Measurements from ENCODE around the gene STRAP.

STRAP gene

GRCh38 chr12:15919418-15919817, 37.2 kb downstream of the STRAP start:
- no peaks in the 10 kb centered on the region for H3K36me3 ChIP-seq (ENCODE audit: insufficient read depth, low read length)
- H3K9ac ChIP-seq (ENCODE audit: insufficient read length) = no peak overlapping the region
- no peaks in the 10 kb centered on the region for H3K9me3 ChIP-seq (ENCODE audit: low read depth, low read length)
- no peak overlapping the region for H3K4me3 ChIP-seq
- TF ChIP-seq EZH2 (IDR thresholded peaks at IDR 0.05) (no peak), POLR2AphosphoS5 (IDR thresholded peaks at IDR 0.05; ENCODE audit: borderline replicate concordance, low read depth, low read length) (no peak), FOXP2 (optimal IDR thresholded peaks at IDR 0.05; ENCODE audit: control extremely low read depth, extremely low read length, insufficient read depth) (no peak)
- H3K27ac ChIP-seq = no peak overlapping the region
- DNase-seq (ENCODE audit: low read depth, low spot score) = no peak

GRCh38 chr12:15924956-15925355, 42.8 kb downstream of the STRAP start:
- no peak overlapping the region for H3K9ac ChIP-seq (ENCODE audit: insufficient read length)
- H3K9me3 ChIP-seq (ENCODE audit: low read depth, low read length) = no peaks in the 10 kb centered on the region
- no peaks in the 10 kb centered on the region for H3K36me3 ChIP-seq (ENCODE audit: insufficient read depth, low read length)
- no peak overlapping the region for H3K27ac ChIP-seq
- TF ChIP-seq EZH2 (IDR thresholded peaks at IDR 0.05) = no peak
- TF ChIP-seq FOXP2 (optimal IDR thresholded peaks at IDR 0.05; ENCODE audit: control extremely low read depth, extremely low read length, insufficient read depth) = no peak
- no peak for TF ChIP-seq POLR2AphosphoS5 (IDR thresholded peaks at IDR 0.05; ENCODE audit: borderline replicate concordance, low read depth, low read length)
- DNase-seq (ENCODE audit: low read depth, low spot score) = no peak
- no peak overlapping the region for H3K4me3 ChIP-seq

- no peak for DNase-seq (ENCODE audit: low read depth, low spot score)
- Histone ChIP-seq H3K27ac (no peak overlapping the region), H3K9ac (ENCODE audit: insufficient read length) (no peak overlapping the region), H3K4me3 (no peak overlapping the region), H3K36me3 (ENCODE audit: insufficient read depth, low read length) (no peaks in the 10 kb centered on the region), H3K9me3 (ENCODE audit: low read depth, low read length) (no peaks in the 10 kb centered on the region)
- TF ChIP-seq FOXP2 (optimal IDR thresholded peaks at IDR 0.05; ENCODE audit: control extremely low read depth, extremely low read length, insufficient read depth) (no peak), POLR2AphosphoS5 (IDR thresholded peaks at IDR 0.05; ENCODE audit: borderline replicate concordance, low read depth, low read length) (no peak), EZH2 (IDR thresholded peaks at IDR 0.05) (no peak)
Measured at GRCh38 chr12:15928346-15928745, 46.2 kb downstream of the STRAP start.

- Histone ChIP-seq H3K27ac (no peak overlapping the region), H3K36me3 (ENCODE audit: insufficient read depth, low read length) (no peaks in the 10 kb centered on the region), H3K9ac (ENCODE audit: insufficient read length) (no peak overlapping the region), H3K9me3 (ENCODE audit: low read depth, low read length) (no peaks in the 10 kb centered on the region), H3K4me3 (no peak overlapping the region)
- DNase-seq (ENCODE audit: low read depth, low spot score) = no peak
- no peak for TF ChIP-seq FOXP2 (optimal IDR thresholded peaks at IDR 0.05; ENCODE audit: control extremely low read depth, extremely low read length, insufficient read depth)
- no peak for TF ChIP-seq EZH2 (IDR thresholded peaks at IDR 0.05)
- no peak for TF ChIP-seq POLR2AphosphoS5 (IDR thresholded peaks at IDR 0.05; ENCODE audit: borderline replicate concordance, low read depth, low read length)
Measured at GRCh38 chr12:15928870-15929571, 46.8 kb downstream of the STRAP start.

- no peak for TF ChIP-seq FOXP2 (optimal IDR thresholded peaks at IDR 0.05; ENCODE audit: control extremely low read depth, extremely low read length, insufficient read depth)
- no peak for TF ChIP-seq EZH2 (IDR thresholded peaks at IDR 0.05)
- TF ChIP-seq POLR2AphosphoS5 (IDR thresholded peaks at IDR 0.05; ENCODE audit: borderline replicate concordance, low read depth, low read length) = no peak
- DNase-seq (ENCODE audit: low read depth, low spot score) = no peak
- Histone ChIP-seq H3K27ac (no peak overlapping the region), H3K9me3 (ENCODE audit: low read depth, low read length) (no peaks in the 10 kb centered on the region), H3K36me3 (ENCODE audit: insufficient read depth, low read length) (no peaks in the 10 kb centered on the region), H3K9ac (ENCODE audit: insufficient read length) (no peak overlapping the region), H3K4me3 (no peak overlapping the region)
Measured at GRCh38 chr12:15931590-15932053, 49.4 kb downstream of the STRAP start.

- Histone ChIP-seq H3K4me3 (no peak overlapping the region), H3K36me3 (ENCODE audit: insufficient read depth, low read length) (no peaks in the 10 kb centered on the region), H3K9ac (ENCODE audit: insufficient read length) (no peak overlapping the region), H3K27ac (no peak overlapping the region), H3K9me3 (ENCODE audit: low read depth, low read length) (no peaks in the 10 kb centered on the region)
- no peak for TF ChIP-seq POLR2AphosphoS5 (IDR thresholded peaks at IDR 0.05; ENCODE audit: borderline replicate concordance, low read depth, low read length)
- no peak for TF ChIP-seq EZH2 (IDR thresholded peaks at IDR 0.05)
- TF ChIP-seq FOXP2 (optimal IDR thresholded peaks at IDR 0.05; ENCODE audit: control extremely low read depth, extremely low read length, insufficient read depth) = no peak
- DNase-seq (ENCODE audit: low read depth, low spot score) = no peak
Measured at GRCh38 chr12:15932327-15932726, 50.1 kb downstream of the STRAP start.

- H3K27ac ChIP-seq = no peak overlapping the region
- no peaks in the 10 kb centered on the region for H3K9me3 ChIP-seq (ENCODE audit: low read depth, low read length)
- TF ChIP-seq FOXP2 (optimal IDR thresholded peaks at IDR 0.05; ENCODE audit: control extremely low read depth, extremely low read length, insufficient read depth) (no peak), EZH2 (IDR thresholded peaks at IDR 0.05) (no peak), POLR2AphosphoS5 (IDR thresholded peaks at IDR 0.05; ENCODE audit: borderline replicate concordance, low read depth, low read length) (no peak)
- H3K9ac ChIP-seq (ENCODE audit: insufficient read length) = no peak overlapping the region
- no peak for DNase-seq (ENCODE audit: low read depth, low spot score)
- no peaks in the 10 kb centered on the region for H3K36me3 ChIP-seq (ENCODE audit: insufficient read depth, low read length)
- H3K4me3 ChIP-seq = no peak overlapping the region
Measured at GRCh38 chr12:15932971-15933370, 50.8 kb downstream of the STRAP start.

- no peak for DNase-seq (ENCODE audit: low read depth, low spot score)
- no peak for TF ChIP-seq EZH2 (IDR thresholded peaks at IDR 0.05)
- no peak for TF ChIP-seq FOXP2 (optimal IDR thresholded peaks at IDR 0.05; ENCODE audit: control extremely low read depth, extremely low read length, insufficient read depth)
- TF ChIP-seq POLR2AphosphoS5 (IDR thresholded peaks at IDR 0.05; ENCODE audit: borderline replicate concordance, low read depth, low read length) = no peak
- H3K9ac ChIP-seq (ENCODE audit: insufficient read length) = no peak overlapping the region
- H3K27ac ChIP-seq = no peak overlapping the region
- H3K4me3 ChIP-seq = no peak overlapping the region
- H3K36me3 ChIP-seq (ENCODE audit: insufficient read depth, low read length) = no peaks in the 10 kb centered on the region
- no peaks in the 10 kb centered on the region for H3K9me3 ChIP-seq (ENCODE audit: low read depth, low read length)
Measured at GRCh38 chr12:15933751-15934150, 51.6 kb downstream of the STRAP start.

GRCh38 chr12:15936751-15937150, 54.6 kb downstream of the STRAP start:
- H3K36me3 ChIP-seq (ENCODE audit: insufficient read depth, low read length) = no peaks in the 10 kb centered on the region
- TF ChIP-seq FOXP2 (optimal IDR thresholded peaks at IDR 0.05; ENCODE audit: control extremely low read depth, extremely low read length, insufficient read depth) = no peak
- no peak overlapping the region for H3K27ac ChIP-seq
- H3K9me3 ChIP-seq (ENCODE audit: low read depth, low read length) = no peaks in the 10 kb centered on the region
- DNase-seq (ENCODE audit: low read depth, low spot score) = no peak
- H3K4me3 ChIP-seq = no peak overlapping the region
- H3K9ac ChIP-seq (ENCODE audit: insufficient read length) = no peak overlapping the region

Data from SK-N-MC (cell line).